ENCODE results near the gene PPM1H.

The PPM1H gene

GRCh38 chr12:62834971-62835547, 99.9 kb downstream of the PPM1H start:
- Histone ChIP-seq H3K9me3 (ENCODE audit: control insufficient read depth, low read length) (no peaks in the 10 kb centered on the region), H2AFZ (ENCODE audit: low read depth, low read length) (no peak overlapping the region), H3K79me1 (replicated peaks; ENCODE audit: low read length, poor library complexity, severe bottlenecking) (no peaks in the 10 kb centered on the region), H3K4me2 (ENCODE audit: low read length, poor library complexity, severe bottlenecking) (peak overlapping the region; percentile 38), H3K14ac (ENCODE audit: low read length in 2 of 2) (no peak overlapping the region), H2BK15ac (ENCODE audit: low read depth, poor library complexity, severe bottlenecking) (no peak overlapping the region), H3K18ac (ENCODE audit: low read depth in 1 of 2, low read length in 2 of 2) (no peak overlapping the region), H4K91ac (ENCODE audit: low read length) (no peak overlapping the region), H4K8ac (ENCODE audit: low read length) (no peak overlapping the region), H3K27me3 (ENCODE audit: control insufficient read depth in 1 of 2, insufficient read depth in 1 of 2, low read length in 2 of 2) (no peaks in the 10 kb centered on the region), H3K4me1 (ENCODE audit: control insufficient read depth, insufficient read depth, low read depth, low read length) (peaks cover 7% of the 10 kb centered on the region), H2BK5ac (ENCODE audit: low read depth, low read length, poor library complexity, severe bottlenecking) (no peak overlapping the region), H3K9ac (ENCODE audit: low read length) (no peak overlapping the region), H3K4ac (ENCODE audit: low read depth in 1 of 2, low read length in 2 of 2) (no peak overlapping the region), H2BK12ac (ENCODE audit: low read length in 2 of 2) (no peak overlapping the region), H3K23ac (ENCODE audit: low read length in 2 of 2) (no peak overlapping the region), H3K4me3 (ENCODE audit: insufficient read depth in 1 of 2, low read depth in 1 of 2, low read length in 2 of 2) (peak overlapping the region in 1 of 2 experiments; percentile 13), H2AK5ac (ENCODE audit: low read length, severe bottlenecking) (no peak overlapping the region), H3K27ac (ENCODE audit: low read length, poor library complexity, severe bottlenecking) (peak overlapping the region; percentile 51), H2BK120ac (ENCODE audit: low read depth, low read length) (no peak overlapping the region), H3K36me3 (ENCODE audit: control insufficient read depth in 1 of 2, insufficient read depth in 2 of 2, low read depth in 1 of 2, low read length in 2 of 2) (no peaks in the 10 kb centered on the region)
- 50% methylated on average over 9 of the region's 10 CpGs for WGBS
- peak; percentile 56 for DNase-seq

GRCh38 chr12:62834406-62834805, 100.5 kb downstream of the PPM1H start:
- Histone ChIP-seq H3K23ac (ENCODE audit: low read length in 2 of 2) (no peak overlapping the region), H3K36me3 (ENCODE audit: control insufficient read depth in 1 of 2, insufficient read depth in 2 of 2, low read depth in 1 of 2, low read length in 2 of 2) (peaks cover 0 to 2% of the 10 kb centered on the region in 2 experiments), H2AK5ac (ENCODE audit: low read length, severe bottlenecking) (no peak overlapping the region), H4K91ac (ENCODE audit: low read length) (no peak overlapping the region), H3K79me1 (replicated peaks; ENCODE audit: low read length, poor library complexity, severe bottlenecking) (no peaks in the 10 kb centered on the region), H3K4me2 (ENCODE audit: low read length, poor library complexity, severe bottlenecking) (no peak overlapping the region), H2BK15ac (ENCODE audit: low read depth, poor library complexity, severe bottlenecking) (no peak overlapping the region), H3K9ac (ENCODE audit: low read length) (no peak overlapping the region), H2BK120ac (ENCODE audit: low read depth, low read length) (no peak overlapping the region), H3K9me3 (ENCODE audit: control insufficient read depth, low read length) (no peaks in the 10 kb centered on the region), H4K8ac (ENCODE audit: low read length) (no peak overlapping the region), H2BK12ac (ENCODE audit: low read length in 2 of 2) (no peak overlapping the region), H2AFZ (ENCODE audit: low read depth, low read length) (no peak overlapping the region), H3K14ac (ENCODE audit: low read length in 2 of 2) (no peak overlapping the region), H3K4me1 (ENCODE audit: control insufficient read depth, insufficient read depth, low read depth, low read length) (peaks cover 7% of the 10 kb centered on the region), H3K4ac (ENCODE audit: low read depth in 1 of 2, low read length in 2 of 2) (no peak overlapping the region), H3K27ac (ENCODE audit: low read length, poor library complexity, severe bottlenecking) (no peak overlapping the region), H2BK5ac (ENCODE audit: low read depth, low read length, poor library complexity, severe bottlenecking) (no peak overlapping the region), H3K4me3 (ENCODE audit: insufficient read depth in 1 of 2, low read depth in 1 of 2, low read length in 2 of 2) (peak overlapping the region in 1 of 2 experiments; percentile 13), H3K18ac (ENCODE audit: low read depth in 1 of 2, low read length in 2 of 2) (no peak overlapping the region), H3K27me3 (ENCODE audit: control insufficient read depth in 1 of 2, insufficient read depth in 1 of 2, low read length in 2 of 2) (no peaks in the 10 kb centered on the region)
- 90% methylated on average over 4 of the region's 4 CpGs for WGBS
- DNase-seq, result no peak

- Histone ChIP-seq H3K4me2 (ENCODE audit: low read length, poor library complexity, severe bottlenecking) (no peak overlapping the region), H3K23ac (ENCODE audit: low read length in 2 of 2) (no peak overlapping the region), H3K4me1 (ENCODE audit: control insufficient read depth, insufficient read depth, low read depth, low read length) (peaks cover 7% of the 10 kb centered on the region), H2AFZ (ENCODE audit: low read depth, low read length) (no peak overlapping the region), H2BK5ac (ENCODE audit: low read depth, low read length, poor library complexity, severe bottlenecking) (no peak overlapping the region), H3K4ac (ENCODE audit: low read depth in 1 of 2, low read length in 2 of 2) (no peak overlapping the region), H3K9me3 (ENCODE audit: control insufficient read depth, low read length) (no peaks in the 10 kb centered on the region), H4K8ac (ENCODE audit: low read length) (no peak overlapping the region), H3K18ac (ENCODE audit: low read depth in 1 of 2, low read length in 2 of 2) (no peak overlapping the region), H4K91ac (ENCODE audit: low read length) (no peak overlapping the region), H3K36me3 (ENCODE audit: control insufficient read depth in 1 of 2, insufficient read depth in 2 of 2, low read depth in 1 of 2, low read length in 2 of 2) (peaks cover 0 to 2% of the 10 kb centered on the region in 2 experiments), H2BK120ac (ENCODE audit: low read depth, low read length) (no peak overlapping the region), H2BK12ac (ENCODE audit: low read length in 2 of 2) (no peak overlapping the region), H3K27ac (ENCODE audit: low read length, poor library complexity, severe bottlenecking) (no peak overlapping the region), H3K14ac (ENCODE audit: low read length in 2 of 2) (no peak overlapping the region), H2BK15ac (ENCODE audit: low read depth, poor library complexity, severe bottlenecking) (no peak overlapping the region), H3K79me1 (replicated peaks; ENCODE audit: low read length, poor library complexity, severe bottlenecking) (no peaks in the 10 kb centered on the region), H3K27me3 (ENCODE audit: control insufficient read depth in 1 of 2, insufficient read depth in 1 of 2, low read length in 2 of 2) (no peaks in the 10 kb centered on the region), H3K9ac (ENCODE audit: low read length) (no peak overlapping the region), H2AK5ac (ENCODE audit: low read length, severe bottlenecking) (no peak overlapping the region), H3K4me3 (ENCODE audit: insufficient read depth in 1 of 2, low read depth in 1 of 2, low read length in 2 of 2) (no peak overlapping the region)
- WGBS, result 91% methylated on average over 2 of the region's 6 CpGs
- no peak for DNase-seq
These were observed 101.3 kb downstream of the PPM1H start for GRCh38 chr12:62833634-62834033.

GRCh38 chr12:62832558-62832957, 102.4 kb downstream of the PPM1H start:
- WGBS, result 59% methylated on average over 3 of the region's 3 CpGs
- Histone ChIP-seq H2BK120ac (ENCODE audit: low read depth, low read length) (no peak overlapping the region), H3K9ac (ENCODE audit: low read length) (no peak overlapping the region), H3K14ac (ENCODE audit: low read length in 2 of 2) (no peak overlapping the region), H4K8ac (ENCODE audit: low read length) (no peak overlapping the region), H3K79me1 (replicated peaks; ENCODE audit: low read length, poor library complexity, severe bottlenecking) (no peaks in the 10 kb centered on the region), H3K18ac (ENCODE audit: low read depth in 1 of 2, low read length in 2 of 2) (no peak overlapping the region), H3K27me3 (ENCODE audit: control insufficient read depth in 1 of 2, insufficient read depth in 1 of 2, low read length in 2 of 2) (no peaks in the 10 kb centered on the region), H3K4me3 (ENCODE audit: insufficient read depth in 1 of 2, low read depth in 1 of 2, low read length in 2 of 2) (no peak overlapping the region), H2AK5ac (ENCODE audit: low read length, severe bottlenecking) (no peak overlapping the region), H2BK12ac (ENCODE audit: low read length in 2 of 2) (no peak overlapping the region), H3K36me3 (ENCODE audit: control insufficient read depth in 1 of 2, insufficient read depth in 2 of 2, low read depth in 1 of 2, low read length in 2 of 2) (peaks cover 0 to 2% of the 10 kb centered on the region in 2 experiments), H2BK5ac (ENCODE audit: low read depth, low read length, poor library complexity, severe bottlenecking) (no peak overlapping the region), H4K91ac (ENCODE audit: low read length) (no peak overlapping the region), H3K9me3 (ENCODE audit: control insufficient read depth, low read length) (no peaks in the 10 kb centered on the region), H3K4me2 (ENCODE audit: low read length, poor library complexity, severe bottlenecking) (no peak overlapping the region), H3K4ac (ENCODE audit: low read depth in 1 of 2, low read length in 2 of 2) (no peak overlapping the region), H3K27ac (ENCODE audit: low read length, poor library complexity, severe bottlenecking) (no peak overlapping the region), H3K23ac (ENCODE audit: low read length in 2 of 2) (no peak overlapping the region), H2BK15ac (ENCODE audit: low read depth, poor library complexity, severe bottlenecking) (no peak overlapping the region), H2AFZ (ENCODE audit: low read depth, low read length) (no peak overlapping the region), H3K4me1 (ENCODE audit: control insufficient read depth, insufficient read depth, low read depth, low read length) (peaks cover 7% of the 10 kb centered on the region)
- DNase-seq, result no peak

Measured in mesenchymal stem cell (in vitro differentiated cells and primary cell).